NCI-H1092 (cell line): ENCODE data around the gene LRCH1.

Experiments used
- DNase-seq: peaks from one replicate; lab custom pipeline; 2025; lab: John Stamatoyannopoulos, UW

LRCH1 gene

DNA sequence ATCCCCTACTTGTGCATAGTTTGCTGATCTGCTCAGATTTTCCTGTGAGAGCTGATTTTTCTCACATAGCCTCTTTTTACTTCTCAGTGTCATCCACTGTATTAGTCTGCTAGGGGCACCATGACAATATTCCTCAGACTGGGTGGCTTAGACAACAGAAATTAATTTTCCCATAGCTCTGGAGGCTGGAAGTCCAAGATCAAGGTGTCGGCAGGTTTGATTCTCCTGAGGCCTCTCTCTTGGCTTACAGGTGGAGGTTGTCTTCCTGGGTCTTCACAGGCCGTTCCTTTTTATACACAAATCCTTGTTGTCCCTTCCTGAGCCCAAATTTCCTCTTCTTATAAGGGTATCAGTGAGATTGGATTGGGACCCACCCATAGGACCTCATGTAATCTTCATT is 9.2 kb downstream of the LRCH1 start:
- no peak for DNase-seq

- no peak for DNase-seq
These were observed 9.6 kb downstream of the LRCH1 start for GRCh38 chr13:46562581-46562980.

DNA sequence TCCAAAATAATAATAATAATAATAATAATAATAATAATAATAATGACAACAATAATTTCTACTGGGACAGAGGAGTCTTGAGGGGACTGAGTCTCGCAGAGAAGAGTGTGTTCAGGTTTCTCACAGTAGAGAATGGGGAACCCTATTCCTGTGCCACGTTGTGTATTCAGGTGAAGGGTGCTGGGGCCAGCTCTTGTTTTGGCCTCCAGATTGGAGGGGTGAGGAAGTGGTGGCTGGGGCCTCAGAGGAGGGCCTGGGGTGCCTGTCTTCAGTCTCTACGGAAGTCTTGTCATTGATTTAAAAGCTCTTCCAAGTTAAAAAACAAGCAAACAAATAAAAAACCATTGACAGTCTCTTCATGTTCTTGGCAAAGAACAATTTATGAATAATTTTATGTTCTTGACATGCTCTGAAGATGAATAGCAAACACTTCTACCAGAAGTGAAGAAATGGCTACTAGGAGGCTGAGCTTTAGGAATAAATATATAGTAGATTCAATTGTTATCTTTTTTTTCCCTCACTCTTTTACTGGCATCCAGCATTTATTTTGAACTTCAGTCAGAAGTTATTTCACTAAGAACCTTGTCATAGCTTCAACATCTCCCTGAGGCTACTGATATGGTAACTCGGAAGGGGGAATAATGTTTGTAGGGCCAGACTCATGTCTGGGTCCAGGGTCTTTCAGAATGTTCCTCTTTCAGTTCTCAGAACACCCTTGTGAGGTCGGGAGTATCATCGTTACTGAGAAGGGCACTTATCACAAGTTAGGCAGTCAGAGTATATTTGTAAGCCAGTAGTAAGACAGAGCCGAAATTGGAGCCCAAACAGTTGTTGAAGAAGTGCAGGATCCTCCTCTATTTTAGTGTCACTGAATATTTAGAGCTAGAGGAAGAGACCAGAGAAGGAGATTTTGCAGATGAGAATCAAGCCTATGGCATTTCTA is 13.1 kb downstream of the LRCH1 start:
- DNase-seq: no peak

GRCh38 chr13:46567671-46568070 is 14.7 kb downstream of the LRCH1 start:
- no peak for DNase-seq

GRCh38 chr13:46569456-46569855 is 16.5 kb downstream of the LRCH1 start:
- no peak for DNase-seq

- DNase-seq: no peak
These were observed 17.3 kb downstream of the LRCH1 start for GRCh38 chr13:46570273-46570672.

DNA sequence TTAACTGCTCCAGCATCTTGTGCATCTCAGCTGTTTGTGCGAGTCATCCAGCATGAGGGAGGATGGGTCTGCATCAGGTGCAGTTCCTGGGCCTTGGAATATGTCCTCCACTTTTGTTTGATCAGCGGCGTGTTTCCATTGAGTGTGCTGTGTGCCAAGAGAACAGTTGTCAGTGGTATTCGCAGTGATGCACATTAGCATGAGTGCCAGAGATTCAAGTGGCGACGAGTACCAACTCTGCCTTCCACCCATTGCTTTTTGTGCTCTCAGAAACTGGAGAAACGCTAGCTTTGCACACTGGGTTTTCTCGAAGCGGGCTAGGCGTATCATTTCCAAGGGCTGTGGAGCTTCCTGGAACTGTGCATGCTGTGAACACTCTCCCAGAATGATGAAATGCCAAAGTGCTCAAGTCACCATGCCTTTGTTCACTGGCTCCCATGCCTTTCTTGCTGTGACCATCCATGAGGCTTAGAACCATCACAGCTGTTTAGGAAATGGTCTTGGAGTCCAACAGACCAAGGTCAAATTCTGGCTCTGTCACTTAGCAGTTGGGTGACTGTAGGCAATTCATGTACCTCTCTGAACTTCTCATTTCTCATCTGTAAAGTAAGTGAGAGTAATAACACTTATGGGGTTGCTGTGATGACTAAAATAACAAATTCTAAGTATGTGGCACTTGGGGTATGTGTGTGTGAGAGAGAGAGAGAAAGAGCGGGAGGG is 18.4 kb downstream of the LRCH1 start:
- peak; percentile 72 for DNase-seq

GRCh38 chr13:46571909-46572595 is 19.1 kb downstream of the LRCH1 start:
- DNase-seq: no peak

DNA sequence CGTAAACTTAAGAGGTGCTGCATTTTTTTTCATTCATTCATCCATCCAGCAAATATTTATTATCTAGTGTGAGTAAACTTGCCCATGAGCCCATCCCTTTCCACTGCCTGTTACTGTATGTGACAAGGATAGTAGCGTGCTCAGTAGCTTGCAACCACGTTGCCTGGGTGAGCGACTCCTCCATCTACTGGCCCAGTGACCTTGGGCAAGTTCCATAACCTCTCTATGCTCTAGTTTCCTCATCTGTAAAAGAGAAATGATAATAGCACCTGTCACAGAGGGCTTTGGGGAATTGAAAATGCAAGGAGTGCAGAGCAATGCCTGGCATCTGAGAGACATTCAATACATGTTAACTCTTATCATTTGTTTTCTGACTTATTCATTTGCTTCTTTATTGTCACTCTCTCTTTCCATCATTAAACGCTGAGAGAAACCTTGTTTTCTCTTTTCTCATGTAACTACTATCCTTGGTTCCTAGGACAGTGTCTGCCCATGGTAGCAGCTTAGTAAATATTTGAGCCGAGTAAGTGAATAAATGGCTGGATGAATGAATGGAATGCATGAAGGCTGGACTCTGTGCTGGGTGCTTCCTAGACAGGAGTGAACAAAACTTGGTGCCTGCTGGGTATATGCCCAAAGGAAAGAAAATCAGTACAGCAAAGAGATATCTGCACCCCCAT is 19.9 kb downstream of the LRCH1 start:
- no peak for DNase-seq

DNA sequence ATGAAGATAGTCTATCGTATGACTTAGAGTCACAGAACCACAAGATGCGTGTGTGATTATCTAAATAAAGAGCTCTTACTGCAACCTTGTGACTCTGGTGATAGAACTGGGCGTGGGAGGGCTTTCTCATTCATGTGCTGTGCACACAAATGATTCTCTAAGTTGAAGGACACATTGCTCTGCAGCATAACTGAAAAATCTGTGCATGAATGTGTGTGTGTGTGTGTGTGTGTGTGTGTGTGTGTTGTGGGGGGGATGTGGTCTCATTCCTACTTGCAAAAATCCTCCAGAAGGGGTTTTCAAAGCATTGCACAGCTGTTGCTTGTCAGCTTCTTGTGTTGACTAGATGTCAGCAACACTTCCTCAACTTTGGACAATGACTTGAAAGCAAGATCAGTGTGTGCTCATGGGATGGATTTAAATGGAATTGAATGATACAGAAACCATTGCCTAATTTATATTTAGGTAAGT is 22.4 kb downstream of the LRCH1 start:
- no peak for DNase-seq

DNA sequence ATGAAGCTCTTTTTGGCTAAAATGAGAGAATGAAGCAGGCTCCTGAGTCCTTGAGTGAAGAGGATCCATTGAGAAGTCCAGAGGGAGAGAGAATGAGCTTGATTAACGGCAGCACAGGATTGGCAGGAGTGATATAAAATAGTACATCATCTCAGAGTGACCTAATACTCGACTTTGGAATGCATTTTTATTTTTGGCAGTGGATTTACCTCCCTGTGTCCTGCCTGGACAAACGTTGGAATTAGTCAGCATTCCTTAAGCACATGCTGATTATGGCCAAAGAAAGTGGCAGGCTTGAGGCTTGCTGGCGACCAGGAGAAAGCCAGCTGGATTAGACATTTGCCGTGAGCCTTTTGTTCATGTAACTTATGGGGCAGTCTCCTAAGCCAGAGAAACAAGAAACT is 22.9 kb downstream of the LRCH1 start:
- DNase-seq: no peak

- DNase-seq: no peak
These were observed 23.8 kb downstream of the LRCH1 start for GRCh38 chr13:46576762-46577161.

DNA sequence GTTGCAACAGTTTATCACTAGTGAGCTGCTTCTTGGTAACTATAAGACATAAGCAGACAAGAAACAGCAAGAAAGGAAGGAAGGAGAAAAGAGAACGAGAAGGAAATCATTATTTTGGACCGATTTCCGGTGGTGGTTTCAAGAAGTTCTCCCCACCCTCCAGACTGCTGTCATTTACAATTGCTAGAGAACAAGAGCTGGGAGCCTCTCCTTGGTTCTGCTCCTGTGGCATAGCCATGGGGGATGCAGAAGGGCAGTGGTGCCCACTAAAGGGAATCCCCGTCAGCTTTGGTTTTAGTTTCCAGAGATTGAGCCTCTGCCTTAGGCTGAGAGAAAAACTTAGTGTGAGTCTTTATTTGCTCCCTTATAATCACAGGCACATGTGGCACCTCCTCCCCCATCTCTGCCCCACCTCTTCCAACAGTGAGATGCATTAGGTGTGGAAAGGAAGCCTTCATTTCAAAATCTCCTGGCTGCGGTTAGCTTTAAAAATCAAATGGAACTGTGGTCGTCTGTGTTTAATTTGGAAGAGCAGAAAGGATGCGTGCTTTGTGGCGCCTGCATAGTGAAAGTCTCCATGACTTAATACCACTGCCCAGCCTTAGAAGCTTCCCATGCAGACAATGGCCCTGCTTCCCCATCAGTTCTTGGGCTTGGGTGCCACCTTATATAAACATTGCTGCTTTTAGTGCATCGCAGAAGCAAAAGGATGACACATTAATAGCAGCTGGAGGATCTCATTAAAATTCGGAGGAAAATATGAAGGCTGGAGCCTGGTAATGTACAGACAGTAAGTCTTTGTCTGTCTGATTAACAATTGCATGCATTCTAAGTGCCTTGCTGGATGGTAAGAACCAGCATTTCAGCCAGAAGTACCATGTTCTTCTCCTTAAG is 25.0 kb downstream of the LRCH1 start:
- no peak for DNase-seq

DNA sequence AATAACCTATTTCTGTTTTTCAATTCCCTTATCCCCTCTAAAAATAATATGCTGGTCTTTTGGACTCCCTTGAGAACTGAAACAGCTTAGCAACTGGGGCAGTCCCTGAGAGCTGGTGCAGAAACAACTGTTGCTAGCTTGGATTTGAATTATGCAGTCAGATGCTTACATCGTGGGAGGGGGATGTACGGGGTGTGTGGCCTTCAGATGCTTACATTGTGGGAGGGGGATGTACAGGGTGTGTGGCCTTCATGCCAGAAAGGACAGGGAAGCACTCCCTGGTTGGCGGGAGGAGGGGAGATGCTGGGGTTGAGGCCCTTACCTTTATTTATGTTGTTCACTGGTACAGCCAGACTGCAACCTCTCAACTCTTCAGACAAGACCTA is 25.6 kb downstream of the LRCH1 start:
- no peak for DNase-seq

DNA sequence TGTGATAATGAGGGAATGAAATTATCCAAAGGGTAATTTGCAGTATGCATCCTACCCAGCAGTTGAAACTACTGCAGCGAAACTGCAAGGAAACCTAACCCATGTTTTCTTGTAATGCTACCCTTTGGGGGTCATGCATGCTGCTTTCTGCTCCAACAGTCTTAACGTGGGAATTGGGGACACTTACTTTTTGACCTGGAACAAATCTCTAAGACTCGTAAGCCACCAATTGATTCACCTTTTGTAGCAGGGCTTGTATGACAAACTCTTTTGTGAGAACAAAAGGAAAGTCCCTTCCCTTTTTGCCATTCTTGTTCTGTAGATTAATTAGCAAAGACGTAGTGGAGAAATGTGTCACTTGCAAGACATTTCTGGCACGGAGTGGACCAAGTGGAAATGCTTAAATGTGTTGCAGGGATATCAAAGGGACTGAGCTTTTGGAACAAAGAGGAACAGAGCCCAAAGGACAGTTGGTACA is 27.4 kb downstream of the LRCH1 start:
- no peak for DNase-seq

GRCh38 chr13:46582190-46582589 is 29.2 kb downstream of the LRCH1 start:
- no peak for DNase-seq

- DNase-seq: no peak
These were observed 34.0 kb downstream of the LRCH1 start for GRCh38 chr13:46586751-46587514.

DNA sequence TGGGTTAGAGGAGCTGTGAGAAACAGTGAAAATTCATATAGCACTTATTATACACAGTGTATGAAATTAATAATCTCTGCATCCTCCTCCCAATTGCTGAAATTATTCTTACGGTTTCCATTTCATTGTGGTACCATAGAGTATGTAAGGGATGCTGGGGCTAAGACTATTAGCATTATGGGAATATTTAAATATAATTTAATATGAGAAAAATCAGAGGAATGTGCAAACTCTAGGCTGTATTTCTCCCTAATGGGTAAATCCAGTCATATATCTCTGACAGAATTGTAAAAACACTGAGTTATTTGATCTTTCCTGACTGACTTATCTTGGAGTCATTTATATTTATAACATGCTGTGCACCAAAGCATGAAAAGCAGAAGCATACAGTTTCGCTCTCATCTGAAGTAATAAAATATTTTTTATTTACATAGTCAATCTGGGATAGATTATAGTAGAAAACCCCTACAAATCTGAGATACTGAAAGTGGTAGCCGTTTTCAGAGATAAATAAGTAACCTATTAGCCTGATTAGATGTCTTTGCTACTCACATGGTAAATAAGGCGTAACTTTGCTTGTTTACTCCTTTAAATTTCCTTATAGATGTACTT is 34.9 kb downstream of the LRCH1 start:
- no peak for DNase-seq

GRCh38 chr13:46592385-46592784 is 39.4 kb downstream of the LRCH1 start:
- DNase-seq: no peak

DNA sequence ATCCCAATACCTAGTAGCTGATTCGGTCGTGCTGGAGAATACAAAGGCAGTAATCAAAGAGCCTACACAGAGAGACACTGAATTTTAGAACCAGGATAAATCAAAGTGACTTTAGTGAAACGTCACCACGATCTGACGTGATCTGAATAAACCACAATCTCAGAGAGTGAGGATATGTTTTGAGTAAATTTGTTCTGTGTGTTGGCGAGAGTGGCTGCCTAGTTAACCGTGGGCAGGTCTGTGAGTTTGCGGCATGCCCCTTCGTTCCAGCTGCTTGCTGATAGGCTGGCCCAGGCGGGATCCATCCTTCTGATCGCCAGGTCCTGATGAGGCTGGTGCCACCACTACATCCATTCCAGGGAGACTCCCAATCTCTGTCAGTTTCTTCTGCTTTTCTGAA is 40.4 kb downstream of the LRCH1 start:
- no peak for DNase-seq
